ENCODE data around the gene MAST3. TPM values are rescaled to one million over a fixed set of nuclear protein-coding genes. Genes with fewer than 3 reads are reported as not detected.
A peak's percentile ranks its signal among the peaks of the same experiment; 100 is the strongest.

Gene MAST3
- total and polyA plus RNA-seq, 2 of the 13 experiments (the other 11 are each of a cell fraction or from before 2014, with no cell fraction given) = 4.1 to 4.6 TPM

GRCh38 chr19:18058208-18059009 is 39.2 kb upstream of the MAST3 start (continued):
- no peak for TF ChIP-seq MTA1 (CRISPR knock-in tag; IDR thresholded peaks at IDR 0.05; ENCODE audit: borderline replicate concordance)
- no peak for TF ChIP-seq HOXA9 (CRISPR knock-in tag; IDR thresholded peaks at IDR 0.05; ENCODE audit: borderline replicate concordance)
- no peak for TF ChIP-seq RNF219 (CRISPR knock-in tag; IDR thresholded peaks at IDR 0.05)

- in situ Hi-C loops (cut with HindIII; ENCODE audit: extremely low pct_ligation_motif_present, low pct_unique_long_range_greater_than_20kb) = loop anchor here (5.0 to 25.0 kb wide), 2 partner anchors 52 to 122 kb away; partner anchors contain the start of genes ARRDC2 and CCDC124
- DNase-seq (ENCODE audit: low spot score) (no peak), ATAC-seq (no peak), FAIRE-seq (no peak)
- H3K9me3 ChIP-seq (ENCODE audit: low read length) = no peaks in the 10 kb centered on the region
- H3K4me3 ChIP-seq (replicated peaks in 1 of 3; ENCODE audit: insufficient read depth in 1 of 3, low read depth in 2 of 3, low read length in 3 of 3) = no peak overlapping the region
- intact Hi-C loops (cut with micrococcal nuclease; ENCODE audit: unreplicated experiment) = no loop called here
- H4K20me1 ChIP-seq (ENCODE audit: insufficient read depth, low read length) = no peaks in the 10 kb centered on the region
- H3K27ac ChIP-seq (ENCODE audit: extremely low read length, insufficient read depth, low read length) = no peak overlapping the region
- no TSS peak for BruUV-seq (replicated peaks)
- CTCF ChIA-PET (ENCODE audit: low intra/inter-chr PET ratio, low total read pairs) = interaction anchor here (0.8 to 3.4 kb wide), 3 partner anchors 50 to 121 kb away, joined by 3 to 85 read pairs (median 5); partner anchors contain the start of gene ARRDC2
- TF ChIP-seq ZNF768 (CRISPR knock-in tag; IDR thresholded peaks at IDR 0.05) = peak; percentile 46; the same call in 1 of the 2 replicates
- no peak for TF ChIP-seq KLF12 (CRISPR knock-in tag; IDR thresholded peaks at IDR 0.05; ENCODE audit: borderline replicate concordance)
- H3K36me3 ChIP-seq (replicated peaks in 1 of 2; ENCODE audit: control insufficient read depth in 1 of 2, insufficient read depth in 2 of 2, low read length in 2 of 2) = no peaks in the 10 kb centered on the region
- H3K79me2 ChIP-seq (ENCODE audit: insufficient read depth, low read length) = no peaks in the 10 kb centered on the region
- peaks cover 0 to 3% of the 10 kb centered on the region in 2 experiments; a peak in 2 of 5 replicates for H3K27me3 ChIP-seq (ENCODE audit: control insufficient read depth in 1 of 2, insufficient read depth in 2 of 2, low read length in 2 of 2)
- H3K4me1 ChIP-seq (ENCODE audit: insufficient read depth, low read length) = peaks cover 17% of the 10 kb centered on the region
- no peak overlapping the region for H3K9ac ChIP-seq (ENCODE audit: insufficient read depth, low read depth, low read length)
- H2AFZ ChIP-seq (ENCODE audit: low read length) = no peak overlapping the region
- POLR2A ChIA-PET = no interaction called here
- WGBS (ENCODE audit: low lambda C conversion rate) = 70% methylated on average over 2 of the region's 8 CpGs
- H3K4me2 ChIP-seq (ENCODE audit: low read depth, low read length) = no peak overlapping the region
Measured at GRCh38 chr19:18059297-18059696, 38.3 kb upstream of the MAST3 start.

All from HepG2 (cell line).